GM18499 (cell line): Measurements from ENCODE around the gene EPB41L4A.

ENCODE experiments used
- ATAC-seq: cut with Tn5 transposase; IDR thresholded peaks from one replicate; pipeline ENCODE4 v1.9.1; 2021; ENCODE audit warnings: moderate number of reproducible peaks; ENCODE audit not compliant: insufficient read depth, unreplicated experiment

Gene EPB41L4A

GRCh38 chr5:112179290-112179689 is 239.8 kb downstream of the EPB41L4A start:
- ATAC-seq, result no peak

DNA sequence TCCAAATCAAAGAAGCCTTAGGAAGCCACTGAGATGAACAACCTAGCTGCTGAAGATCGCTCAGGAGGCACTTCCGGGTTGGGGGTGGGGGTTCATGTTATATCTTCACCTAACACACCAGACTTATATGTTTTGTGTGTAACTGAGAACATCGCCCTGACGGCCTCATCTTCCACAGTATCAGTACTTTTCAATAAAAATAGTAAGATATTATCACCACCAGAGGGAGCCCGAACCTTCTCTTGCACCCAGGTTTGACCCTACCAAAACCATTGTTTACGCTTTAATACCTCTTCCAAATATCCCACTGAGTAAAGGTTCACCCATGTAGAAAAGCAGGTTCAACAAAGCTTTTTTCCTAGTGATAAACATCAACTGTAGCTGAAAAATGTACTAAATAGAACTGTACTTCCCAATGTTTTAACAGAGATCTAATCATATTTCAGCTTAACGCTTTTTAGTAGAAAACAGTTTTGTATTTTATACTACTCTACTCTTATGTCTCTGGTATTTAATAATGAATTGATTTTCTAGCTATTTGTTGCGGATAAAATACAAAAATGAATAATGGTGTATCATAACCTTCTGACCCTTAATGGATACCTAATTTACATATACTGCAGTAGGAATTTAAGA is 244.0 kb downstream of the EPB41L4A start:
- ATAC-seq, result peak; percentile 57

DNA sequence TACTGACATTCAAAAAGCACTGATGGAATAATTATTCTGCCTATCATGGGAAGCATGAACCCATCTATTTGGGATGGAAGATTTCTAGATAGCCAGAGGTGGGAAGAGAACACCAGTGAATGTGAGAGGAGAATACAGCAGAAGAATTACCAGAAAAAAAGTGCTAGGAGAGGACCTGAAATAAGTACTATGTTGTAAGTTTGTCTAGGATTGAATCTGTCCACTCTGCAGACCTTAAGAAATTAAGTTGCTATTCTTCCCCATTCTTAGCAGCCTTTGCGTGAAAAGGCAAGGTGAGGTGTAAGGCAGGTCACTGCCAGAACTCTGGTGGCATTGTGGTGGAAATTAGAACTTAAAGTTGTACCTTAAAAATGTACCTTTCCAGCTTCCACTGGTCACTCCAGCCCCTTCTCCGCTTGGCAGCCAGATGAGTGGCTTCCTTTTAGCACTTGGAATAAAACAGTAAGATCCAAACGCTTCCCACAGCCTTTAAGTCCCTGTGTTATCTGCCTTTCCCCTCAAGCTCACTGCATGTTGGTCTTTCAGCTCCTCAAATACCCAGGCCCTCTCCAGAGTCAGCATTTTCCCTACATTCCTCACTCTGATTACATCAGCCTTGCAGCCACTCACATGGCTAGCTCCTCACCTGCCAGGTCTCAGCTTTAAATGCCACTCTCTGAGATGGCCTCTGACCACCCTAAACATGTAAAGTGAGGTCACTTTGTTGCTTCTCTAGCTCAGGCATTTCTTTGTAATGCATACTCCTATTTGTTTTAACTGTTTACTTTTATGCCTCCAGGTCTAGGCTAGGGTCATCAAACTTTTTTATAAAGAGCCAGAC is 253.0 kb downstream of the EPB41L4A start:
- no peak for ATAC-seq

DNA sequence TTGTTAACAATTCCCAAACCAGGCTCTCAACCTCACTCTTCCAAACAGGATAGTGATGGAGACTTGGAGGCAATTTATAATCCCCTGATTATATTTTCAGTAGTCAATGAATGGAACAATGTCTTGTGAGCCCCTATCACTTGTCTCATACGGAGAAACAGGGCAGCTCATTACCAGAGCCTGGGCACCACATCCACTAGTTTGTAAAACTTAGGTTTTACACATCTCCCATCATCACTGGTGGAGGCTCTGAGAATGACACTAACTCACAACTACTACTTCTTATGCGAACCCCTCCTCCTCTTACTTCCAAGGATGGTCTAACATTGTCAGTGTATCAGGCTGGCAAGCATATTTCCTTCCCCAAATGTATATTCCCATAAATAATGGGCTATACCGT is 253.7 kb downstream of the EPB41L4A start:
- ATAC-seq, result no peak

- no peak for ATAC-seq
Measured at GRCh38 chr5:112163435-112163834, 255.6 kb downstream of the EPB41L4A start.

GRCh38 chr5:112161392-112161748 is 257.7 kb downstream of the EPB41L4A start:
- ATAC-seq, result no peak

DNA sequence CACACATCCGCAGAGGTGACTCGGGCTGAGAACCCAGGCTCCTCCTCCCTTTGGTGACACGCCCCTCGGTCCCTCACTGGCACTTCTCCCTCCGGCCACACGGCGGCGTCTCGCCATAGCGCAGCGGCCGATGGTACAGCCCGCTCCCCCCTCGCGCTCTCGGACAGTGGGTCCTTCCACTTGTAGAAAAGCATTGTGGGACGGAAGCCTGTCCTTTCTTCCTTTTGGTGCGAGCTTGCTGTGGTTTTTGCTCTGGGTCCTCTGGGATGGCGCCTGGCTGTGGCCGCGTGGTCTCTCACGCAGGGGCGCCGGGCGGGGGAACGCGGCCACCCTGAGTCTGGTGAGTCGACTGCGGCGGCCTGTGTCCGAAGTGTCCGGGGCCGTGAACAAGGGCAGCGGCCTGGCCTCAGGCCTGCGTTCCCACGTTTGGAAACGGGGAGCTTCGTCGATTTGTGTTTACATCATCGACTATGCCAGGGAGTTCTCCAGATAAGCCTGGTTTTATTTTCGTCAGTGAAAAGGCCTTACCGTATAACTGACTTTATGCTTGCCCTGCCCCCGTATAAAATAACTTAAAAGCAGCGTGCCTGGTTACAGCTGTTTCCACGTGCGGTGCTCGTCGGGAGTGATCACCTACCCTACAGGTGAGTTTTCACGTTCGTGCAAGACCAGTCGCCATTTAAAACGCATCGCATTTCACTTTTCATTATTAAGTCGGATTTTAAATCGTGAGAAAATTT is 258.3 kb downstream of the EPB41L4A start:
- peak; percentile 86 for ATAC-seq

DNA sequence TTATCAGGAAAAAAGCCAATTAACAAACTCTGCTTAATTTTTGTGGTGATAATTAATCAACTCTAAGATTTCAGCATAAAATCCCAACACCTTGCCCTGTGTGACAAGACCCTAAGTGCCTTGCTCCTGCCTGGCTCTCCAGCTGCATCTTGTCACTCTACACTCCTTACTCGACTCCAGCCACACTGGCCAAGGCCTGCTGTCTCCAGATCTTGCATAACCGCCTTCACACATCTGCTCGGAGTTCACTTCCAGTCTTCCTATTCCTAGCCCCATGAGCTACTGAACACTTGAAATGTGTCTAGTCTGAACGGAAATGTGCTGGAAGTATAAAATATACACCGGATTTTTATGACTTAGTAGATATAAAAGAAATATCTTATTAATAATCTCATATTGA is 259.6 kb downstream of the EPB41L4A start:
- no peak for ATAC-seq

- ATAC-seq, result no peak
Measured at GRCh38 chr5:112156211-112156610, 262.9 kb downstream of the EPB41L4A start.

DNA sequence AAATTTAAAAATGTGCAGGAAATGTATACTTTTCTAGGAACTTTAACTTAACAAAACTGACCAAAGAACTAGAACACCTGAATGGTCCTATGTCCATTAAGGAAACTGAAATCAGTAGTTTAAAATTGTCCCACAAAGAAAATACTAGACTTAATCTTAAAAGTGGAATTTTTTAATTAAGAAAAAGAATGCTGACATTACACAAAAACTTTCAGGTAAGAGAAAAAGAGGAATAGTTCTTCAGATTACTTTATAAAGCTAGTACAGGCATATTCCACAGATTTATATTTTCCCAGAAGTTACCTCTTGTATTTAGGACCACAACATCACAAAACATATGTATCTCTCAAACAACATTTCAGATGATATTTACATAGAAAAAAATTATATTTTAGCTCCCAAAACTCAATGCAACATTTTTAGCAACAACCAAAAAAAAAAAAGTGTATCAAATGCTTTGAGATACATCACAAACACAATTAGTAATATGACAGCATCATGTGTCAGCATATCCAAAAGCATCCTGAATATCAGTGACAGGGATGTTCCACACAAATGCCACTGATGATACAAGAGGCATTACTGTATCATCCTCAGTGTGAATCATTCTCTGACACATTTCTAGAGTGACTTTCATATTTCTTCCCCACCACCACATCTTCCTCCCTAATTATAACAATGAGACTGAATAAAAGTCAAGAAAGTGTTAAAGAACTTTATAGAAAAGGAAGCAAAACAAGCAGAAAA is 264.0 kb downstream of the EPB41L4A start:
- no peak for ATAC-seq

- ATAC-seq, result no peak
Measured at GRCh38 chr5:112149727-112150126, 269.4 kb downstream of the EPB41L4A start.

DNA sequence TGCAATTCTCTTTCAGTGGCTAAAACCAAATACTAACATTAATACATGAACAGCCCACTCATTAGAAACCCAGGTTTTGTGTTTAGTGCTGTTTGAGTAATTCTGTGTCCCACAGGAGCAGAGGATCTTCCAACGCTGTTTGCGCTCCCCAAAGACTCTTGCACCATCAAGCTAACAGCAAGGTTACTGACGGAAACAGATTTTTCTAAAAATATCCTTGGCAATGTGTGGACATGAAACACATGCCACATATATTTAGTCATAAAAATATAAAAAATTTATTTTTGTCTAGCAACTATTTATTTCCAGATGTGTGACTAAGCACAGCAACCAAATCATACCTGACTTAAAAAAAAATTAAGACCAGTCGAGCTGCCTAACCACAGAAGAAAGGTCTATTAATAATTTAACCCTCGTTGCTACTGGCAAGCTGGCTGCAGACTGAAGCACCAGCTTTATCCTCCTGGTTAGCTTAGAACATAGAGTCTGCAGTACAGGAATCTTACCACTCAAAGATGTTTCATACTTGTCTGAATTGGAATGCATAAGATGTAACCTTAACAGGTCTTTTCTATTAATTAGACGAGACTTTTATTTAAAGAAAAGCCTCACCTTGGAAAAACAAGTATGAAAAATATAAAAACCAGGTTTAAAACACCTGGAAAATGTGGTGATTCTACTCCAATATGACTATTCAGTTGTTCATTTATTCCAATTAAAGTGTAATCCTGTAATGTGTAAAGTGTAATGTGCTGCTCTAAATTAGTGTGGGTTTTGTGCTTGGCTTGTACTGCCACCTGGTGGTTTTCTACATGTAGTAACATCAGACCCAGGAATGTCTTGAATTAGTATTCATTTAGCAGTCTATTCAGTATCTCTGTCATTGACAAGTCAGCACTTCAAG is 272.5 kb downstream of the EPB41L4A start:
- ATAC-seq, result peak; percentile 49

DNA sequence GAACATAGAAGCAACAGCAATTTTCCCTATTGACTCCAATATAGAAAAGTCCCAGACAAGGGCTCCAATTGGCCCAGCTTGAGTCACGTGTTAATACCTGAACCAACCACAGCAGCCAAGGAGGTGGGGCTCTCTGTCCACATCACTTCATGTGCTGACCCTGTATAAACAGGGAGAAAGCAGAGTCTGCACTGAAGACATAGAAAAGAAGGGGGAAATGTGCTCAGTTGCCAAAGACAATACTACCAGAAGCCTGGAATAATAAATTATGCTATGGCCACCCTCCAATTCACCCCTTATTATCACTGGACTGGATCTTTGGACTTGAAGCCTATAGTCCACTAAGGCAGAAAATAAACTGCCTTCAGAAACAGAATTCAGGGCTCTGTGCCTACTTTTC is 275.4 kb downstream of the EPB41L4A start:
- no peak for ATAC-seq

- peak; percentile 36 for ATAC-seq
Measured at GRCh38 chr5:112142769-112143270, 276.3 kb downstream of the EPB41L4A start.

DNA sequence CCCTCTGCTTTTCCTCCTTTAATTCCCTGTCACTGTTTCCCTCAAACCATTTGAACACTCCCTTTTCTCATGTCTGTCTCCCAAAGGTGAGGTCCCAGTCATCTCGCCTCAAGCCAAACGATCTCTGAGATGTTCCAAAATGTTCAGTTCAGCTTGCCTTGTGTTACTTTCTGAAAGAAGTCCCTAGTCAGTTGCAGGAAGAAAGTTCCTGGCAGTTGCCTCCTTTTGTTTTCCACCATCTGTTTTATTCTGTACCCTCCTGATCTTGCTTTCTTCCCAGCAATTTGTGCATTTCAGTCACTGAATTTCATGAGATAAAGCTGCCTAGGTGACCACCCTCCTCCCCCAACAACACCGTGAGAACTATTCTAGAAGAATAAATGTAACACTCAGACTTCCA is 277.5 kb downstream of the EPB41L4A start:
- ATAC-seq, result no peak

DNA sequence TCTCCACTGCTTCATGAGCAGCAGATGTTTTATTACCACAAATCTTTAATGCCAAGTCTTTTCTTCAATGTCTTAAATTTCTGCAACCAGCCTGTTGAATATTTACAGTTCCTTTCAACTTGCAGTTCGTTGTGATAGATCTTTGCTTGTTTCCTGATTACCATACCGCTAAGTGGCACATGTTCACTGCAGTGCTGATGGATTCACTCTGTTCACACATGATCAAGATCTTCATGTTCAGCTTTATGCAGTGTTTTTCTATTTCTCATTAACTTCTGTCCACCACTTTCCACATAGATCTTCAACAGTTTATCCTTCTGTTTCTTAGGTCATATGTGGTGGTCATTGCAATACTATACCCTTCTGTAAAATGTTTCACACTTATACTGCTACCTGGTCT is 280.6 kb downstream of the EPB41L4A start:
- no peak for ATAC-seq

DNA sequence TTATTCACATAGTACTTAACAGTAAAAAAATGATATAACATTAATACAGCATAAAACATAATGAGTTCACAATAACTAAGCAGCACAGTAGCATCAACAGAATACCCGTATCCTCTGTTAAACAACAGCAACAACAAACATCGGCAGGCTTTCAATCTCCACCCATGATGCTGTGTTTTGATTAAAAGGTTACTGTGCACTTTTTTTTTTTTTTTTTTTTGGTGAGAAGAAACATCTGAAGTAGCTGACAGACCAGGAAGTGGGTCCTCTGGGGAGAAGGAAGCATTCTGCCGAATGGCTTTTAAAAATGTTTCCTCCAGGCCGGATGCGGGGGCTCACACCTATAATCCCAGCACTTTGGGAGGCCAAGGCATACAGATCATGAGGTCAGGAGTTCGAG is 282.3 kb downstream of the EPB41L4A start:
- no peak for ATAC-seq

GRCh38 chr5:112127861-112128260 is 291.2 kb downstream of the EPB41L4A start:
- no peak for ATAC-seq

GRCh38 chr5:112126982-112127381 is 292.1 kb downstream of the EPB41L4A start:
- no peak for ATAC-seq
